Right cardiac atrium (tissue), 5 donors: ENCODE results near the gene PDE3B. TPM values are rescaled to one million over a fixed set of nuclear protein-coding genes. Genes with fewer than 3 reads are reported as not detected.
"Not testable (repeated sequence)": the region's sequence is repeated elsewhere in the genome, so short reads cannot be mapped to it uniquely, and the experiment has no call there.

ENCODE experiments used
- ATAC-seq, 2 donors: fragments of 200-7000 bp; cut with Tn5 transposase; one replicate each; pipeline versions ENCODE4 v1.8.0 to v1.9.1; 2020; ENCODE audit warnings: moderate library complexity in 2 of 2, mild to moderate bottlenecking in 1 of 2
- DNase-seq, 3 donors: peaks; one replicate each; pipeline ENCODE4 v3.0.0-alpha.2; 2020
- H3K27ac ChIP-seq: one replicate; pipeline ENCODE4 v1.5.1; 2013; ENCODE audit warnings: mild to moderate bottlenecking, low read length, control low read depth, moderate library complexity
- H3K27me3 ChIP-seq: one replicate; pipeline ENCODE4 v1.6.1; 2013; ENCODE audit not compliant: control insufficient read depth, insufficient read depth
- H3K4me1 ChIP-seq: one replicate; pipeline ENCODE4 v1.6.1; 2013; ENCODE audit warnings: low read length; ENCODE audit not compliant: control insufficient read depth, insufficient read depth
- H3K4me3 ChIP-seq: one replicate; pipeline ENCODE4 v1.5.1; 2013; ENCODE audit warnings: low read length, control low read depth
- H3K9me3 ChIP-seq: one replicate; pipeline ENCODE4 v1.6.1; 2013; ENCODE audit warnings: low read length; ENCODE audit not compliant: control insufficient read depth
- WGBS: extraction: QIAGEN DNeasy Blood & Tissue Kit; methylation state at CpG from one replicate; pipeline ENCODE4 v1.1.7; 2013; 5-methylcytosine and 5-hydroxymethylcytosine counted together
- intact Hi-C, 4 donors: fragments of 100-400 bp; cut with DNase I; formaldehyde crosslinking; loops; one replicate each; pipeline versions ENCODE4 v1.11.0 to v1.14.0; 2022 to 2023
- long read RNA-seq, 4 donors: library from polyadenylated mRNA; unstranded; transcript quantifications; one replicate each; pipeline ENCODE4 v2.0.0, GENCODE V29; 2020 to 2021
- polyA plus RNA-seq: library from polyadenylated mRNA; stranded (reverse); fragments of 200-250 nt; gene quantifications from one replicate; pipeline ENCODE4 v1.2.3, GENCODE V29; 2013
- total RNA-seq, 4 donors: library from RNA; stranded (reverse); fragmentation: NEBNext Ultra II Directional; extraction: Animal tissue kit (Norgen Biotek cat#: 25700); gene quantifications; one replicate each; pipeline ENCODE4 v1.2.1, GENCODE V29; 2021
- donor health status: healthy with polysubstance abuse.
- donor health status: DM: no; HTN: yes; CAD: no.
- donor health status: DM: no; HTN: no; CAD: no.
- donor health status: DM: no; HTN: yes; CAD: no; lungs with severe emphysema.
- donor health status: DM: yes; HTN: yes; CAD: no.

PDE3B gene
- 10 to 100 TPM in 1 of 4 donors, 1 to 10 TPM in 3; 8.3 to 18.6 (median 9.4) TPM for total RNA-seq
- polyA plus RNA-seq: 4.9 TPM
- long read RNA-seq, donor 1, full-length matches to known transcripts: 9 of 13 reads
- long read RNA-seq, donor 1, partial matches to known transcripts: 1 of 13 reads
- long read RNA-seq, donor 1, other reads (novel, unspliced or antisense): 3 of 13 reads
- long read RNA-seq, donor 2, full-length matches to known transcripts: 7 of 12 reads
- long read RNA-seq, donor 2, partial matches to known transcripts: 3 of 12 reads
- long read RNA-seq, donor 2, other reads (novel, unspliced or antisense): 2 of 12 reads
- long read RNA-seq, donor 3, full-length matches to known transcripts: 13 of 30 reads
- long read RNA-seq, donor 3, partial matches to known transcripts: 2 of 30 reads
- long read RNA-seq, donor 3, other reads (novel, unspliced or antisense): 15 of 30 reads
- long read RNA-seq, donor 4, full-length matches to known transcripts: 7 of 8 reads
- long read RNA-seq, donor 4, partial matches to known transcripts: 0 of 8 reads
- long read RNA-seq, donor 4, other reads (novel, unspliced or antisense): 1 of 8 reads

DNA sequence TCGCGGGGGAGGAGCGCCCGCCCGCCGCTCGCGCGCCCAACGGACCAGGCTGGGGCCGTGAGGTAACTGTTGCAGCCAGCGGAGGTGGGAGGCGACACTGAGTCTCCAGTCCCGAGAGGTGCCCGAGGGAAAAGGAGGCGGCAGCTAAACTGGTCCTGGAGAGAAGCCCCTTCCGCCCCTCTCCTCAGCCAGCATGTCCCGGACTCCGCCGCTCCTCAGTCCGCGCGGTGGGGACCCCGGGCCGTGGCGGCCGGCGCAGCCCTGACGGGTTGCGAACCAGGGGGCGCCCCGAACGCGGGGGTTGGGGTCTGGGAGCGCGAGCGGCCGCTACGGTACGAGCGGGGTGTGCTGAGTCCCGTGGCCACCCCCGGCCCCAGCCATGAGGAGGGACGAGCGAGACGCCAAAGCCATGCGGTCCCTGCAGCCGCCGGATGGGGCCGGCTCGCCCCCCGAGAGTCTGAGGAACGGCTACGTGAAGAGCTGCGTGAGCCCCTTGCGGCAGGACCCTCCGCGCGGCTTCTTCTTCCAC, at the start of gene PDE3B:
Gene PDE3B (plus strand): TSS at position 108 of the 529 bp plus-strand sequence. CDS start 272 bp downstream, at position 380.
- Histone ChIP-seq H3K27ac (peak within 1 kb of the TSS; percentile 65), H3K27me3 (no peaks in the 10 kb centered on the region), H3K4me3 (peak within 1 kb of the TSS; percentile 69), H3K4me1 (peaks cover 3% of the 10 kb centered on the region), H3K9me3 (no peaks in the 10 kb centered on the region)
- intact Hi-C loops: loop anchor here in 2 of 4 donors (10.0 kb wide), 2 partner anchors 99 to 251 kb away; partner anchors contain the start of gene CYP2R1 (in 2 of the 2)
- peak; percentile 97 for ATAC-seq
- peak; percentile 88 to 94 (median 92) for DNase-seq
- under 1% methylated on average over 59 of the region's 59 CpGs for WGBS

DNA sequence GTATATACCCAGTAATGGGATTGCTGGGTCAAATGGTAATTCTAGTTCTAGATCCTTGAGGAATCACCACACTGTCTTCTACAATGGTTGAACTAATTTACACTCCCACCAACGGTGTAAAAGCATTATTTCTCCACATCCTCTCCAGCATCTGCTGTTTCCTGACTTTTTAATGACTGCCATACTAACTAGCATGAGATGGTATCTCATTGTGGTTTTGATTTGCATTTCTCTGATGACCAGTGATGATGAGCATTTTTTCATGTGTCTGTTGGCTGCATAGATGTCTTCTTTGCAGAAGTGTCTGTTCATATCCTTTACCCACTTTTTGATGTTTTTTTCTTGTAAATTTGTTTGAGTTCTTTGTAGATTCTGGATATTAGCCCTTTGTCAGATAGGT, 48.3 kb upstream of the PDE3B start:
- H3K27ac ChIP-seq, H3K27me3 ChIP-seq, H3K4me1 ChIP-seq, ATAC-seq, DNase-seq, intact Hi-C loops, H3K4me3 ChIP-seq, H3K9me3 ChIP-seq: not testable (repeated sequence)
- WGBS: 58% methylated on average over 1 of the region's 1 CpG

DNA sequence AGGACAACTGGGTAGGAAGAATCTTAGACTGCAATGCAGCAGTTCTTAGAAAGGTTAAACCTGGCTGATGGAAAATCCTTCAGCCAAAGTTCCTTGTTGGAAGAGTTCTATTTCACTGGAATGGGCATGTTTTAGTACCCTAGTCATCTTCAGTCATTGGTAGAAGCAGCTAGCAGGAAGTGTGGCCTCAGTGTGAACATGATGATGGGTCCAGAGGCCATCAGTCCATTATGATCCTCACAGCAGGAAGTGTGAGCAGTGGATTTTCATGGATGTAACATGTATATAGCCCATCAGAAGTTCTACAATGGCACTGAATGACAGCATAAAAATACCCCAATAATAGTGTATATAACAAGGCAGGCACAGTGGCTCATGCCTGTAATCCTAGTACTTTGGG, 35.9 kb upstream of the PDE3B start:
- H3K27ac ChIP-seq: no peak overlapping the region
- no peak overlapping the region for H3K4me3 ChIP-seq
- ATAC-seq (no peak), DNase-seq (no peak)
- H3K9me3 ChIP-seq: no peaks in the 10 kb centered on the region
- intact Hi-C loops: no loop called here
- no peaks in the 10 kb centered on the region for H3K4me1 ChIP-seq
- H3K27me3 ChIP-seq: no peaks in the 10 kb centered on the region

DNA sequence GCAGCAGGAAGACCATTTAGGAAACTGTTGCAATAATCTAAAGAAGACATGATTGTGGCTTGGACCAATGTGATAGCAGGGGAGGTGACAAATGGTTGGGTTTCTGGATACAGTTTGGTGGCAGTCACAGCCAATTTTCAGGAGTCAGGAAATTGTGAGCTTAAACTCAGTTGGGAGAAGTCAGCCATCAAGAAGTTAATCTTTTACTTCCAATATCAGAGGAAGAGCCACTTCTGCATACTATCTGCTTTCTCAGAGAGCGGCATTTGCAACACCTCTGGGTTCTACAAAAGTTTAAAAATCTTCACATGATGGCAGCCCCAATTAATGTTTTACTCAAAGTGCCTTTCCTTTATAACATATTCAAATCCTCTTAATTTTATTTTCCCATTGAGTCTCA, 33.7 kb upstream of the PDE3B start:
- Histone ChIP-seq H3K27me3 (no peaks in the 10 kb centered on the region), H3K4me1 (no peaks in the 10 kb centered on the region), H3K27ac (no peak overlapping the region), H3K9me3 (no peaks in the 10 kb centered on the region), H3K4me3 (no peak overlapping the region)
- intact Hi-C loops: no loop called here
- DNase-seq: no peak
- WGBS: 90% methylated on average over 1 of the region's 1 CpG
- no peak for ATAC-seq

DNA sequence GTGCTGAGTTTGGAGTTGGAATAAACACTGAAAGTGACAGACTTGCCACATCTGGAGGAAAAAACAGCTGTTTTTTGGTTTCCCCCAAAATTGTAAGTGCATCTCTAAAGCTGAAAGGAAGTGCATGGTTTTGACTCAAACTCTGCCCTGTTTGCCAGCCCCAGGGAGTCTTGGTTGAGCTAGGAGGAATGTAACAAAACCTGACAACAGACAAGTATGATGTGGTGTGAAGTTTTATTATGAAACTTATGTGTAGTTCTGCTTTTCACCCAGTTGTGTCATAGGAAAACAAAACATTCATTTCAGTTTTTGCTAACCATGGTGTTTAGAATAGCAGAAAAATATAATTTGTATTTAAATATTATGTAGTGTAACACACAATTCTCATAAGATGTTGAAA, 31.7 kb upstream of the PDE3B start:
- no peak for DNase-seq
- Histone ChIP-seq H3K4me3 (no peak overlapping the region), H3K27ac (no peak overlapping the region), H3K4me1 (no peaks in the 10 kb centered on the region), H3K9me3 (no peaks in the 10 kb centered on the region), H3K27me3 (no peaks in the 10 kb centered on the region)
- intact Hi-C loops: no loop called here
- ATAC-seq: no peak

DNA sequence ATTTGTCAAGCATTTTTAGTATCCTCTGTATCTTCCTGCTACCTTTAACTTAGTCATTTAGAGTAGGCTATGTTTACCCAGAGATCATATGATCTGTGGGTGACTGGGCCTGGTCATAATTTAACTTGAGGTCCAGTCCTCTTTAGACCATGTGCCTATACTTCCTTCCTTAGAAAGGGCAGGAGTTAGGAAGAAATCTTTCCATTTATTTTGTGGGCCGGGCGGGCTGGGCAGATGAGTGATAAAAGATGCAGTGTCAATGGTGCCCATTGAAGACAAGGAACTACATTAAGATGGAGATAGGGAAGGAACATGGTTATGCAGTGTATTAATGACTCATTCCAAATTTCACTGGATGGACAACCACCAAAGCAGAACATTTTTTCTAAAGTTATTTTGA, 30.9 kb upstream of the PDE3B start:
- no peak overlapping the region for H3K27ac ChIP-seq
- H3K27me3 ChIP-seq: no peaks in the 10 kb centered on the region
- ATAC-seq (no peak), DNase-seq (no peak)
- no peaks in the 10 kb centered on the region for H3K9me3 ChIP-seq
- H3K4me3 ChIP-seq: no peak overlapping the region
- no peaks in the 10 kb centered on the region for H3K4me1 ChIP-seq
- WGBS: 87% methylated on average over 2 of the region's 2 CpGs
- intact Hi-C loops: no loop called here

DNA sequence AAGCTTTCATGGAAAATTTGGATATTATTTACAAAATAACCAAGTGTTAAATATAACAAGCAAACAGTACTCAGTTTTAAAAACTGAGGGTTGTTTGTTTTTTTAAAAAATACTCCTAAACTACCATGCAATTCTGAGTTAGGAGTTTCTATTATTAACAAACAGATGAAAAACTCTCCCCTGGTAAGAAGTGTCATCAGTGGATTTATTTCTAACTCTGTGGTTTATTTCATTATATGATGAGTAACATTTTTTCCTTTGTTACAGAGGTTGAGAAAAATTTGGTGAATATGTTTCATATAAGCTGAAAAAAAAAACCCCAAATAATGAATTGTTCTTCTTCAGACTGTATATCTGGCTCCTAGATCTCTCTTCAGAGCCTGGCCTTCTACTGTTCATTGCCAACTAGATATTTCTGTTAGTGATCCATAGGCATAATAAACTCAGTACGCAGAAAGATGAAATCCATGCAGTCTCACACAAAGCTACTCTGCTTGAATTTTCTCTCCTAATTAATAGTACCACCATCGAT, 29.4 kb upstream of the PDE3B start:
- 91% methylated on average over 2 of the region's 2 CpGs for WGBS
- Histone ChIP-seq H3K27me3 (no peaks in the 10 kb centered on the region), H3K9me3 (no peaks in the 10 kb centered on the region), H3K27ac (no peak overlapping the region), H3K4me3 (no peak overlapping the region), H3K4me1 (no peaks in the 10 kb centered on the region)
- ATAC-seq: no peak
- DNase-seq: no peak
- intact Hi-C loops: no loop called here

DNA sequence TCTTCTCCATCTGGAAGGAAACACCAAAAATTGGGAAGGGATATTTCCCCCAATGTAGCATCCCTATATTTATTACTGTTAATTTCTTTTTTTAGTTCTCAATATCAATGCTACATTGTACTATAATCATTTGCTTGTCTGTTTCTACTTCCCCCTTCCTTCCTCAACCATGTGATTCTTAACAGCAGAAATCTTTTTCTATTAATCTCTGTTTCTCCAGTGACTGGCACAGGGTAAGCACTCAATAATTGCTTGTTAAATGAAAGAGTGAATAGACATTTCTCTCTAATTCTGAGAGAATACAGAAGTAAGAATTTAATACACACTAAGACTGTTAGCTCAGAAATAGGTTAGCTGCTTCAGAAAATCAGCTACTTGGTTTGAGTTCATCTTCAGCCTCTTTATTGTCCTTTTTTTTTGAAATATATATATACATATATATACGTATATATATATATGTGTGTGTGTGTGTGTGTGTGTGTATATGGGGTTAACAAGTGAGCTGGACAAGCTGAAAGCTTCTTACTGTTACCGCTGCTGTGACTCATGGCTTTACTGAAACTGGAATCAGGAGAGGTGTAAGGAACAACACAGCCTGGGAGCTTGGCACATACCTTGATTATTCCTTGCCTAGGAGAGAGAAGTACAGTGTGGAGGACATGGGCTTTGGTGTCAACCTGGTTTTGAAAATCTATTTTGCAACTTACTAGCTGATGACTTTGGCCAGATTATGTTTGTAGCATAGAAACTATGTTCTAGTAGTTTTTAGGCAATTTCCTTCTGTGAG, 26.2 kb upstream of the PDE3B start:
- WGBS: 75% methylated on average over 2 of the region's 2 CpGs
- H3K4me1 ChIP-seq: peaks cover 1% of the 10 kb centered on the region
- H3K4me3 ChIP-seq: no peak overlapping the region
- H3K27me3 ChIP-seq: no peaks in the 10 kb centered on the region
- H3K9me3 ChIP-seq: no peaks in the 10 kb centered on the region
- no peak for ATAC-seq
- DNase-seq: no peak
- intact Hi-C loops: no loop called here
- H3K27ac ChIP-seq: no peak overlapping the region

DNA sequence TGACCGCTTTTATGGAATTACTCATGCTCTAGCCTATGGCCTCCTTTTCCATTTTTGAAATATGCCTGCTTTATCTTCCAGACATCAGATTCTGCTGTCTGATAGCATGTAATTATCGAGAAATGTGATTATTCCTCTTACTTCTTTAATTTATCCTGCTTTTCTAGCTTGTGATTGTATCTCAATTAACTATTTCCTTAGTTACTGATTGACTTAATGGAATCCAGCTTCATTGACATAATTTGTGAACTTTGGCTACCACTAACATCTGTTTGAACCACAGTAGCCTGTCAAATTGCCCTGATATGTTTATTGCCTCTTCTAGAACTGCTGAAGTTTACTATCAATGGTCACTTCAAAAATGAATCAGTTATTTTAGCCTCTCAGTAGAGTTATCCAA, 25.5 kb upstream of the PDE3B start:
- Histone ChIP-seq H3K4me1 (peaks cover 1% of the 10 kb centered on the region), H3K27ac (no peak overlapping the region), H3K4me3 (no peak overlapping the region), H3K9me3 (no peaks in the 10 kb centered on the region), H3K27me3 (no peaks in the 10 kb centered on the region)
- no peak for ATAC-seq
- WGBS: 85% methylated on average over 2 of the region's 2 CpGs
- intact Hi-C loops: no loop called here
- no peak for DNase-seq

DNA sequence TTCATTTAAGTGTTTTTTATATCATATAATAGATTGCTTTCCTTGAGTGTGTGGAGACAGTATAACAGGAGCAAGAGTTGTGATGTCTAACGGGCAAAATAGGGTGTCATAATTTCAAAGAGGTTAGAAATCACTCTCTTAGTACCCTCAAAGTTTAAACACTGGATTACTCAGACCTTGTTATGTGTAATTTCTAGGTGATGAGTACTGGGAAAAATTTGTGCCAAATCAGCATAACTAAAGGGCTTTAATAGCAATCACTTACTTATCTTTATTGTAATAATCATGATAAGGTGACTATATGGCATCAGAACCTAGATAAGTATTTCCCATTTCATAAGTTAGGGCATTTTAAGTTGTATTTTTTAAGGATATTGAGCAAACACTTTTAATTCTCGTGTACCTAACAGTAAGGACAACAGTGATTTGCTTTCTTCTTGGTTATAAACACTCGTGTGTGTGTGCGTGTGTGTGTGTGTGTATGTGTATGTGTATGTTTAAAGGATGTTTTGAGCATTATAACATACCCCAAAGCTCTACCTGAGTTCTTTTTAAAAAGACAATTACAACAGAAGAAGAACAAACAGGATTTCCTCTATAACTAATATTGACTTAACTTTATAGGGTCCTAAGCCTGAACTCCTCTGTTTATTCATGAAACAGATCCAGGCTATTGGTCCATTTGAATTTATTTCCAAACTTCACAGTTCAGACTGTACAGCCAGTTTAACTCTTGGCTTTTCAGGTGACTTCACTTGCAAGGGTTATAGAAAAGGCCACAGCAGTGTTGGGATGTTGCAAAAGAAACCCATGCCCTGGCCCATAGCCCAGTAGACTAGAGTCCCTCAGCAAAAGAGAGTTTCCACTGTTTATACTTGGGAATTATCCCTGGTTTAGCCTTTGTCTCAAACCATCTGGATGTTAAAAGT, 23.7 kb upstream of the PDE3B start:
- peak; percentile 21 to 72 for ATAC-seq

More for the DNA sequence above, 23.7 kb upstream of the PDE3B start:
- Histone ChIP-seq H3K9me3 (no peaks in the 10 kb centered on the region), H3K27ac (no peak overlapping the region), H3K27me3 (no peaks in the 10 kb centered on the region), H3K4me1 (peaks cover 1% of the 10 kb centered on the region), H3K4me3 (no peak overlapping the region)
- intact Hi-C loops: no loop called here
- WGBS: 87% methylated on average over 4 of the region's 4 CpGs
- peak in 2 of 3 donors; percentile 46 to 62 for DNase-seq
